ENCODE results near the gene MARK2.
A peak's percentile ranks its signal among the peaks of the same experiment; 100 is the strongest.

DNA sequence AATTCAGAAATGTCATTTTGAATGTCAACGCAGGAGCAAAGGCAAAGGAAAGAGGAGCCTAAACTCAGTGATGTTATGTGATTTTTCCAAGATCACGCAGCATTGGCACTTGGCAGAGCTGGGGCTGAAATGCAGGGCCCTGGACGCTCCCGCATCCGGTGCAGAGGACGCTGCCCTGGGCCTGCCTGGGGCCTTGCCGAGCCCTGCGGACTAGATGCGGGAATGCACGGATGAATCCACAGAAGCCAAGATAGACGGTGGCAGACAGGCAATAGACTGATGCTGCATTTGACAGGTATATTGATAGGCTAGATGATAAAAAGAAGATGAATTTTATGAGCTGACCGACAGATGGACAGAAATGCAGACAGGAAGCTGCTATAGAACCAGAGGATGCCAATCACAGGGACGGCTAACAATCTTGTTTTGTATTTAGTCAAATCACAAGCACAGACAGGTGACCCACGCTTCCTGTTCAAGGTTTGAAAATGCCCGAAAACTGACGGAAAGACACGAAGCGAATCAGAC lies 696 bp upstream of the MARK2 start:
- TF ChIP-seq POLR2A (IDR thresholded peaks at IDR 0.05) (no peak), CTCF (IDR thresholded peaks at IDR 0.05) (peak in 1 of 12 donors; percentile 3)

Measured in heart left ventricle (tissue), 13 donors.